Hematopoietic multipotent progenitor cell treated with erythropoietin and hydrocortisone succinate and interleukin-3 and kit ligand, for 15 days (in vitro differentiated cells): ENCODE data around the gene LRRFIP2.
"Not testable (repeated sequence)": the region's sequence is repeated elsewhere in the genome, so short reads cannot be mapped to it uniquely, and the experiment has no call there.

Experiments
- DNase-seq: peaks from one replicate; pipeline ENCODE4 v3.0.0-alpha.2; 2015; ENCODE audit warnings: low spot score

Gene LRRFIP2

GRCh38 chr3:37064747-37065146 is 109.6 kb downstream of the LRRFIP2 start:
- no peak for DNase-seq

GRCh38 chr3:37058117-37058516 is 116.3 kb downstream of the LRRFIP2 start:
- DNase-seq = no peak

GRCh38 chr3:37056826-37057225 is 117.6 kb downstream of the LRRFIP2 start:
- DNase-seq = no peak

GRCh38 chr3:37055077-37055476 is 119.3 kb downstream of the LRRFIP2 start:
- DNase-seq = peak; percentile 37

GRCh38 chr3:37054370-37054769 is 120.0 kb downstream of the LRRFIP2 start:
- peak; percentile 18 for DNase-seq

GRCh38 chr3:37053753-37054152 is 120.6 kb downstream of the LRRFIP2 start:
- no peak for DNase-seq

GRCh38 chr3:37053337-37053736 is 121.0 kb downstream of the LRRFIP2 start:
- DNase-seq = no peak

- DNase-seq = no peak
Measured at GRCh38 chr3:37052860-37053259, 121.5 kb downstream of the LRRFIP2 start.

GRCh38 chr3:37050282-37050681 is 124.1 kb downstream of the LRRFIP2 start:
- no peak for DNase-seq

- DNase-seq = not testable (repeated sequence)
Measured at GRCh38 chr3:37042712-37043111, 131.7 kb downstream of the LRRFIP2 start.

GRCh38 chr3:37041546-37042195 is 132.7 kb downstream of the LRRFIP2 start:
- no peak for DNase-seq

GRCh38 chr3:37040231-37040630 is 134.2 kb downstream of the LRRFIP2 start:
- DNase-seq = no peak

- no peak for DNase-seq
Measured at GRCh38 chr3:37039161-37039846, 135.1 kb downstream of the LRRFIP2 start.

- DNase-seq = no peak
Measured at GRCh38 chr3:37037352-37037751, 137.0 kb downstream of the LRRFIP2 start.

GRCh38 chr3:37032961-37033360 is 141.4 kb downstream of the LRRFIP2 start:
- DNase-seq = no peak

GRCh38 chr3:37031096-37031682 is 143.2 kb downstream of the LRRFIP2 start:
- DNase-seq = no peak

GRCh38 chr3:37030588-37030987 is 143.8 kb downstream of the LRRFIP2 start:
- DNase-seq = no peak

- no peak for DNase-seq
Measured at GRCh38 chr3:37029516-37030163, 144.7 kb downstream of the LRRFIP2 start.

- DNase-seq = no peak
Measured at GRCh38 chr3:37029111-37029510, 145.3 kb downstream of the LRRFIP2 start.

- DNase-seq = peak; percentile 84
Measured at GRCh38 chr3:37028329-37028728, 146.1 kb downstream of the LRRFIP2 start.

- DNase-seq = no peak
Measured at GRCh38 chr3:37026851-37027250, 147.5 kb downstream of the LRRFIP2 start.

- peak; percentile 44 for DNase-seq
Measured at GRCh38 chr3:37025561-37026335, 148.6 kb downstream of the LRRFIP2 start.
